ENCODE data around the gene COPG2.

Gene COPG2

DNA sequence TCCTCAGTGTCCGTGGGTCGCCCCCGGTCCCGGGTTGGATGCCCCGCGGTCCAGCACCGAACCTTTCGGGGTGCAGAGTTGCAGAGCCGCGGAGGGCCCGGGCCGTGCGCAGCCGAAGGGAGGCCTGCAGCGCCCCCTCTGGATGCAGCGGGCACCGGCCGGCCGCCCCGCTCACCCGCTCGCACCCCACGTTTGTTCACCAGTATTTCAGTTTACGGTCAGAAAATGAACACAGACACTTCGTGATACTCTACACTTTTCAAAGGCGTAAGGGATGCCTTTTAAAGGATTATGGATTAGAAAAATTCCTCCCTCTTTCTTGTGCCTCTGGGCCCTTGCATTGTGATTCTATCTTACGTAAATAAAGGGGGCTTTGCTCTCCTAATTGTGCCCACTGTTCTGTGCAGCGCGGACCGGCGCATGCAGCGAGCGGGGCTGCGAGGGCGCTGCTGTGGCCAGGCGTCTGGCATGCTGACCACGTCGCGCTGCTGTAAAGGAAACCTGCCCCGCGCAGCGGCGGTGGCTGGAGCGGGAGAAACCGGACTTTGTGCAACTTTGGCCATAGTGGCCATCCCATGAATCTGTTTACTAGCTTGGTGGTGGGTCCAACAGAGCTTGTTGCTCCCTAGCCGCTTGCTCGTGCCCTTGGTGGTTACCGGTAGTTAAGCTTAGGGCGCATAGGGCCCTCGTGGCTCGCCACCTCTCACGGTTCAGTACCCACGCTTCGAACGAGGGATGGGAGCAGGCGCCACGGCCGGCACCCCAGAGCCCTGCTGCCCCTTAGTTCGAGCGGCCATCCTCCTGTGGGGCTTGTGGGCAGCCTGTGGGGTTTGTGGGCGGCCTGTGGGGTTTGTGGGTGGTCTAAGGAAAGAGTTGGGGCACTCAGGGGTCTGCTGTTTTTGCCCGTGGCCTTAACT, 177.4 kb downstream of the COPG2 start:
- H3K9ac ChIP-seq (ENCODE audit: low read length), result no peak overlapping the region
- no peak overlapping the region for H3K4me3 ChIP-seq (ENCODE audit: low read length)
- no peak overlapping the region for H2AFZ ChIP-seq (ENCODE audit: low read depth, low read length)
- H3K9me3 ChIP-seq (ENCODE audit: insufficient read depth, low read length), result no peaks in the 10 kb centered on the region
- peaks cover 6% of the 10 kb centered on the region for H3K36me3 ChIP-seq (replicated peaks; ENCODE audit: low read depth, low read length)
- no peak overlapping the region for H3K27ac ChIP-seq (ENCODE audit: low read length)
- peaks cover 36% of the 10 kb centered on the region for H3K79me2 ChIP-seq (ENCODE audit: low read length)
- no peak for TF ChIP-seq CTCF (IDR thresholded peaks at IDR 0.05; ENCODE audit: low read depth, low read length)
- TF ChIP-seq EZH2phosphoT487 (IDR thresholded peaks at IDR 0.05; ENCODE audit: low read depth), result no peak
- H3K4me1 ChIP-seq (ENCODE audit: low read length), result peaks cover 6% of the 10 kb centered on the region
- H4K20me1 ChIP-seq (ENCODE audit: insufficient read depth, low read length), result no peaks in the 10 kb centered on the region
- no peaks in the 10 kb centered on the region for H3K27me3 ChIP-seq (ENCODE audit: low read depth, low read length)
- no peak overlapping the region for H3K4me2 ChIP-seq (ENCODE audit: low read length)

GRCh38 chr7:130490311-130490791, 178.2 kb downstream of the COPG2 start:
- Histone ChIP-seq H3K4me1 (ENCODE audit: low read length) (peaks cover 11% of the 10 kb centered on the region), H3K36me3 (replicated peaks; ENCODE audit: low read depth, low read length) (peaks cover 6% of the 10 kb centered on the region), H3K9ac (ENCODE audit: low read length) (no peak overlapping the region), H3K9me3 (ENCODE audit: insufficient read depth, low read length) (no peaks in the 10 kb centered on the region), H2AFZ (ENCODE audit: low read depth, low read length) (no peak overlapping the region), H3K27ac (ENCODE audit: low read length) (no peak overlapping the region), H4K20me1 (ENCODE audit: insufficient read depth, low read length) (no peaks in the 10 kb centered on the region), H3K4me3 (ENCODE audit: low read length) (no peak overlapping the region), H3K27me3 (ENCODE audit: low read depth, low read length) (0 out of 2 replicates have a peak, but pooled peaks cover 1% of the 10 kb centered on the region), H3K79me2 (ENCODE audit: low read length) (peaks cover 36% of the 10 kb centered on the region), H3K4me2 (ENCODE audit: low read length) (no peak overlapping the region)
- TF ChIP-seq CTCF (IDR thresholded peaks at IDR 0.05; ENCODE audit: low read depth, low read length) (no peak), EZH2phosphoT487 (IDR thresholded peaks at IDR 0.05; ENCODE audit: low read depth) (no peak)

DNA sequence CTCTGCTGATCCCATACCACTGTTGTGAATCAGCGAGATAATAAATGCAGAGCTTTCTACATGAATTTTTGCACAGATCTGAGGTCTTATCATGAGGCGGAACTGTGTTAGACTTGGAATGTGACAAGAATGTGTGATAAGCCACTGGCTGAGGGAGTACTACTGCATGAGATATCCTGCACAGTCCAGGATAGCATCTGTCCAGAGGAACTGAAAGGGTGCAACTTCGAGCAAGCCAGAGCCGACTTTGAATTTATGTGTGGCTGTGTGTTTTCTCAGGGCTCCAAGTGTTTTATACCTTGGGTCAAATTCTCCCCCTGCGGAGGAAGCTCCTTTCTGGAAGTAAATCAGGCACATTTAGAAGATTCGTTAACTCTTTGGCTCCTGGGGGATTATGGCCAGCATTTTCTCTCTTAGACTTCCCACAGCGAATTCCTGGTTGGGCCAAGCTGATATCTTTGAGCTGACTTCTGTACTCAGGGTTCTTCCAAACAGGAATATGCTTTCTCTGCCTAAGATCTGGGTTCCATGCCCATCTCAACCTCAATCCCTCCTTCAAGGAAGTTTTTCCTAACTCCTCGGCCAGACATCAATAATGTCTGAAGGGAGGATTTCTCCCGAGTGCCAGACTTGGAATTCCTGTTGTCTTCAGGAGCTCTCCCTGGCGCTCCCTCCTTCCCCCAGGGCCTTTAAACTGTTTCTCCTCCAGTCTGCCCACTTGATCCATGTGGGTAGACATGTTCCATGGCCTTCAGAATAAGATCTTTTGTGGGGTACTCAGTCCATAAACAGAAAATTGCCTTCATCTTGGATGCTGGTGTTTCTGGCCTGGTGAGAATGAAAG, 179.2 kb downstream of the COPG2 start:
- peaks cover 36% of the 10 kb centered on the region for H3K79me2 ChIP-seq (ENCODE audit: low read length)
- H2AFZ ChIP-seq (ENCODE audit: low read depth, low read length), result no peak overlapping the region
- H3K9me3 ChIP-seq (ENCODE audit: insufficient read depth, low read length), result no peaks in the 10 kb centered on the region
- H4K20me1 ChIP-seq (ENCODE audit: insufficient read depth, low read length), result no peaks in the 10 kb centered on the region
- peaks cover 11% of the 10 kb centered on the region for H3K4me1 ChIP-seq (ENCODE audit: low read length)
- H3K4me3 ChIP-seq (ENCODE audit: low read length), result no peak overlapping the region
- H3K27ac ChIP-seq (ENCODE audit: low read length), result no peak overlapping the region
- peaks cover 6% of the 10 kb centered on the region for H3K36me3 ChIP-seq (replicated peaks; ENCODE audit: low read depth, low read length)
- no peak overlapping the region for H3K9ac ChIP-seq (ENCODE audit: low read length)
- no peak overlapping the region for H3K4me2 ChIP-seq (ENCODE audit: low read length)
- TF ChIP-seq CTCF (IDR thresholded peaks at IDR 0.05; ENCODE audit: low read depth, low read length), result no peak
- TF ChIP-seq EZH2phosphoT487 (IDR thresholded peaks at IDR 0.05; ENCODE audit: low read depth), result no peak
- 0 out of 2 replicates have a peak, but pooled peaks cover 4% of the 10 kb centered on the region for H3K27me3 ChIP-seq (ENCODE audit: low read depth, low read length)
